GM18870 (cell line): ENCODE data around the gene BACH2.

Source experiments
- ATAC-seq: cut with Tn5 transposase; IDR thresholded peaks from one replicate; pipeline ENCODE4 v1.9.1; 2021; ENCODE audit warnings: moderate library complexity; ENCODE audit not compliant: unreplicated experiment

The BACH2 gene

GRCh38 chr6:90105506-90106170 lies 191.0 kb downstream of the BACH2 start:
- no peak for ATAC-seq

DNA sequence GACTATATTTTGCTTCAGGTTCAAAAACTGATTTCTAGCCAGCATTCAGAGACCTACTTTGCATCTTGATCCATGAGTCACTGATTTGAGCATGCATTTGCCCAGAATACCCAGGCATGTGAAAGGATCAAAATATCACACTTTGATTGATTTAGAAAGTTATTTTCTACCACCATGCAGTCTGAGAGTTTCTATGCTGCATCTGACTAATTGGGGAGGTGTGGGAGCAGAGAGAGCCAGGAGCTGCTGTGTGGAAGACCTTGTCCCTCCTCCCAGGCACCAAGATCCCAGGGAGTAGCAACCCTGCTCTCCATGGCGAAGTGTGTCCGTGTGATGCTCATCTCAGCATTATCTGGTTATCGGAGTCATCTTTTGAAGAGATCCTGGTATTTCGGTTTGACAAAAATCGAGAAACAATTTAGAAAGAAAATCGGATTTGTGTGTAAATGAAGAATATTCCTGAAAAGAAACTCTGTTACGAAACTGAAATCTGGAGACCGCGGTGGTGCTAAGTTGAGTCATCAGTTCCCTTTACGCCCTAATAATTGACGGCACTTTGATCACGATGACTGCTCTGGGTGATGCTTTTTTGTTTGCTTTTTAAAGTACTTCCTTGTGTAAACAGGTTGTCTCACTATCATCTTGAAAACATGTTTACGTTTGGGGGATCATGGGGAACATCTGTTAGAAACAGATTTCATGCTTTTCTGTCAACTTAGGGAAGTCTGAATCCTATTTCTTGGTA lies 193.4 kb downstream of the BACH2 start:
- peak; percentile 78 for ATAC-seq

DNA sequence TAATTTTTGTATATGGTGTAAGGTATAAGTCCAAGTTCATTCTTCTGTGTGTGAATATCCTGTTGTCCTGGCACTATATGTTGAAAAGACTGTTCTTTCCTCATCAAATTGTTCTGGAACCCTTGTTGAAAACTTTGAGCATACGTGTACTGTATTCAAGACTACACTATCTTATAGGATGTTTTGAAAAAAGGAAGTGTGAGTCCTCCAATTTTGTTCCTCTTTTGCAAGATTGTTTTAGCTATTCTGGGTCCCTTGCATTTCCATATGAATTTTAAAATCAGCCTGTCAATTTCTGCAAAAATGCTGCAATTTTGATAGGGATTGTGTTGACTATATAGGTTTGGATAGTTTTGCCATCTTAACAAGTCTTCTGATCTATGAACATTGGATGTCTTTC lies 195.2 kb downstream of the BACH2 start:
- ATAC-seq = no peak

DNA sequence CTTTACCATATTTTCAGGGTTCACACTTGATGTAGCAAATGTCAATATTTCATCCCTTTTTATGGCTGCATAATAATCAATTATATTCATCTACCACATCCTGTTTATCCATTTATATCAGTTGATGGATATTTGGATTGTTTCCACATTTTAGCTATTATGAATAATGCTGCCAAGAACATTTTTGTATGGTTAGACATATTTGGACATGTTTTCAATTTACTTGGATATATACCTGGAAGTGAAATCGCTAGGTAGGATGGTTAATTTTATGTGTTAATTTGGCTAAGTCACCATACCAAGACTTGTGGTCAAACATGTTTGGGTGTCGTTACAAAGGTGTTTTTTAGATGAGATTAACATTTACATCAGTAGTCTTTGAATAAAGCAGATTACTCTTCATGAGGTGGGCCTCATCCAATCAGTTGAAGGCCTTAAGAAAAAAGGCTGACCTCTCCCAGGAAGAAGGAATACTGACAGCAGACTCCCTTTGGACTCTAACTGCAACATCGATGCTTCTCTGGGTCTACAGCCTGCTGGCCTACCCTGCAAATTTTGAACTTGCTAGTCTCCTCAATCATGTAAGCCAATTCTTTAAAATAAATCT lies 196.5 kb downstream of the BACH2 start:
- ATAC-seq = no peak

- ATAC-seq = no peak
Measured at GRCh38 chr6:90098627-90099026, 198.0 kb downstream of the BACH2 start.

DNA sequence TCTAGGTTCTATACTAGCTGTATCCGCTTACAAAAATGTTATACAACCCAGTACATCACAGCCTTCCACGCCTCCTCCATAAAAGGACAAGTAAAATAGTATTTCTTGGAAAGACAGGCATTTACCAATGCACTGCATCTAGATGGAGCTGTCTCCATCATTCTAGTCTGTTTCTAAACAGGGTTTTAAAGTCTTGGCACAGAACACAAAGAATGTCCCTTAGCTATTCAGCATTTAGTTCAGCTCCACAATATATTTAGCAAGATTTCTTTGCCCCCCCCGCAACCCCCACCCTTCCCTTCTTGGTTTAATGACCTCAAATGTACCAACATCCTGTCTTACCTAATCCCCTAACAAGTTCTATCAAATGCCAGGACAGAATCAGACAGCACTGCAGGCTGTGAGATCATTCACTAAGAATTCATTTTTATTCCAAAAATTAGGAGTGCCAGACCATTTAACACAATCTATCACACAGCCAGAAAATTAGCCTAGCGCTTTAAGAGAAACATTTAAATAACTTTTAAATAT lies 198.6 kb downstream of the BACH2 start:
- ATAC-seq = no peak

DNA sequence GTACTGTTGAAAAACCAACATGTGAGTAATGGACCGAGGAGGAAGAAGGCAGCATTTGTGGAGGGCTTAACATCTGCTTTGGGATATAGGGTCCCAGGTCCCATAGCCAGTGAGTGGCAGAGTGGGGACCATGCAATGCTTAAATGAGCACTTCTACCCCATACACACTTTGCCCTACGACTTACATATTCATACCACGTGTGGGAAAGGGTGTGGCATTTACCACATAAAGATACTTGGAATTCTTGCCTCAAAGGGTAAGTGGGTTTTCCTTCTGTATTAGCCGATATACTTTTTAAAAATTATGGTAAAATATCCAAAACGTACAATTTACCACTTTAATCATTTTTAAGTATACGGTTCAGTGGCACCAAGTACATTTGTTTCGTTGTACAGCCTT lies 199.3 kb downstream of the BACH2 start:
- ATAC-seq = no peak

DNA sequence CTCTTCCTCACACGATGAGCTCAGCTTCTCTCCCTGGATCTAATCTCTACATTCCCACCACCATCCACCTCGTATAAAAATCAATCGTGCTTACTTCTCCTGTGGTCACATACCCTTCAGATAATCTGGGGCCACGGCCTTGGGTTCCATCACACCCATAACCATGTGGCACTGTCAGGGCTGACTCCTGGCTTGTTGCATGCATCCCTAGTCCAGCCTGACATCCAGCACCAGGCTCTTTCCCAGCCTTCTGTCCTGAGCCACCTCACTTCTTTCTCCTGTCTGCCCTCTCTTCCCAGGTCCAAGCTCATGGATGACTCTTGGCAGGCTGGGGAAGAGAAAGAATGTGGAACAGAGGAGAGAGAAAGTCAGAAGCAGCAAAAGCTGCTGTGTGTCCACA lies 199.8 kb downstream of the BACH2 start:
- no peak for ATAC-seq

DNA sequence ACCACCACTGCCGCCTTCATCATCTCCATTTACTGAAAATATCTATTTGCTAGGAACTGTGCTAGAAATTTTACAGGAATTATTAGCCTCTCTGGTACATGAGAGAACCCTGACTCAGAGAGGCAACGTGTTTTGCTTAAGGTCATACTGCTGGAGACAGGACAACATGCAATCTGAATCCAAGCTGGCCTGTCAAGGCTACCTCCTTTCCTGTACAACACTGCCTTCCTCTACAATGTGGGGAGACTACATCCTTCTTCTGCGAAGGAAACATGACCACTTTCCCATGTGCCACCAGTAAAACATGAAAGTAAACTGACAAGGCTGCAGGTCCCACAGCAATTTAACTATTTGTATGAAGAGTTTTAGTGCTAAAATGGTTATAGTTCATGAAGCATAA lies 200.9 kb downstream of the BACH2 start:
- no peak for ATAC-seq

GRCh38 chr6:90095145-90095544 lies 201.5 kb downstream of the BACH2 start:
- no peak for ATAC-seq

DNA sequence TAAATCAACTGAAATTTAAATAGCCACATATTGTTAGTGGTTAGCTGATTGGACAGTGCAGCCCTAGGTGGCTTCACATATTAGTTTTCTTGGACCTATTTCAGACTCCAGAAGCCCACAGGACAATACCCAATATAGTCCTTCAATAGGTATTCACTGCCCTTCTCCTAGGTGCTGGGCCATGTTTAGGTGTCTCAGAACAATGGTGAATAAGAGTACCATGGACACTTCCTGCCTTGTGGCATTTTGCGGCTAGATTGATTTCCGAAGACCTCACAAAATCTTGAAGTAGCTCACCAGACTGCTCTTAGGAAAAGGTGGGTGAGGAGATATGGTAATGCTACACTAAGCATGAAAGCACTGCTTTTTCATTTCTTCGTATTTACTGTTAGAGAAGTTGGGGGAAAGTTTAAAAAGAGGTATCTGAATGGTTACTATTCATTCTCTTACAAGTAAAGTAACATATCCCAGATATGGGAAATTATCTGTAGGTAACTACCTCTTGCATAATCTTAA lies 203.0 kb downstream of the BACH2 start:
- no peak for ATAC-seq

DNA sequence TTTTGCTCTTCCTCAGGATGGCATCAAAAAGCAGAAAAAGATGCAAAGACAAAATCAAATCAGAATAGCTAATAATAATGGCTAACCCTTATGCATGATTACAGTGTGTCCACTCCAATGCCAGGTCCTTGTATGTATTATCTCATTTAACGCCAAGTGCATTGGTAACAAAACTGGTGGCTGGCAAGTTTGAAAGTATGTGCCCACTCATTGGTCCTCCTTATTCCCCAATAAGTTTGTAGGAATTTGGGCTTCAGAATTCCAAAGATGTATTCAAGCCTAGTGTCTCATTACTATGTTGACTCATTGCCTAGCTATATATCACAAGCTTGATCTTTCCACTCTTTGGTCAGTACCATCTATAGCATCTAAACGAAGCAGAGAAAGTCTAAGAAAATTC lies 205.8 kb downstream of the BACH2 start:
- no peak for ATAC-seq

GRCh38 chr6:90088009-90088408 lies 208.6 kb downstream of the BACH2 start:
- no peak for ATAC-seq

DNA sequence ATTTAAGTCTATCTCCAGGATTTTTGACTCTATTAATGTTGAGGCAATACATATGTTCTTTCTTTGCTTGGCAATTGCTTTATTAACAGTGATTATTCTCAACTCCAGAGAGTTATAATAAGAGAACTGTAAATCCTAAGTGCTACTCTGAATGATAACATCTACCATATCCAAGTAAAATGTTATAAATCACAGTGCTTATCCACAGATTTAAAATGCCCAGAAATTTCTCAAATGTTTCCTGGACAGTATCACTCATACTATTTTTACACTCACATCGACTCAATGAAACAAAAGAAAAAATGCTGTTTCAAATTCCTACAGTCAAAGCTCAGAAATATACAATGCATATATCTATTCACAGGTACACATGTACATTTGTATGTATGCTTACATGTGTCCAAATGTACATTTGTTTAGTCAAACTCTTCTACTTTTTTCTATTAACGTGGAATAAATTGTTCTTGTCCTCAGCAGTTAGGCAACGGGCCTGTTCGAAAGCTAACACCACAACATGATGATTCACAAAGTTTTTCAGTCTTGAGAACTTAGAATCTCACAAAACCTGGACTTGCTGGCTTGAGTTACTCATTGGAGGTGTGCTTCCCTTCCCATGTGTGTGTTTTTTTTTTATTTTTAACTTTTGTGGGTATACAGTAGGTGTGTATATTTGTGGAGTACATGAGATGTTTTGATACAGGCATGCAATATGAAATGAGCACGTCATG lies 209.4 kb downstream of the BACH2 start:
- no peak for ATAC-seq

GRCh38 chr6:90086517-90086916 lies 210.1 kb downstream of the BACH2 start:
- ATAC-seq = no peak

DNA sequence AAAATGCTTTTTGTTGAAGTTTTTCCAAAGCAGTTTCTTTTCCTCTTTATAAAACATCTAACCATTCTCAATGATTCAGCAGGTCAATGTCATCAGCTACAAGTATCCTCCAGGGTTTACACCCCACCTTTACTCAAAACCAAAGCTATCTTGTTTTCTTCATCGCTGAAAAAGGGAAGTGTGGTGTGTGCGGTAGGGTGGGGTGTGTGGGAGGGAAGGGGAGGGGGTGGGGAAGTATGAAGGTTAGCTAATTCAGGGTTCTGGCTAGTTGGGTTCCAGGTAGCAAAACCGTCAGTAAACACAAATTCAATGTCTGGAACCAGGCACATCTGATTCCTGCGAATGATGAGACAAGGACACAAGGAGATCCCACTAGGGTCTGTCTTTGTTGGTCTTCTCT lies 212.8 kb downstream of the BACH2 start:
- no peak for ATAC-seq

DNA sequence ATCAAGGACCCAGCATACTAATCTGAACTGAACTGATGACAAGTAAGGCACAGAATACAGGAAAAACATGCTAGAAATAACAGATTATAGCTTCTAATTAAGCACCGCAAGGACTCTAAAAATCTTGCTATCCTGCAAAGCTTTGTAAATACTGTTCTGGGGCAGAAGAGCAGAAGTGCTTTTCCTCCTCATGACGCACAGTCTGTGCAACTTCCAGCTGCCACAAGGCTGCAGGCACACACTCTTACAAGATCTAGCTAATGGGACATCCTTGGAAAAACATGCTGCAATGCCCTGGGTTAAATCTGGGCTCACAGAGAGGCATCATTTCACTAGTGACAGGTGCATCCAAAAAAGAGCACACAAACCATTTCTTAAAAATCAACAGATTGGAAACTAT lies 213.8 kb downstream of the BACH2 start:
- ATAC-seq = no peak

- ATAC-seq = peak; percentile 95
Measured at GRCh38 chr6:90080876-90081481, 215.7 kb downstream of the BACH2 start.

DNA sequence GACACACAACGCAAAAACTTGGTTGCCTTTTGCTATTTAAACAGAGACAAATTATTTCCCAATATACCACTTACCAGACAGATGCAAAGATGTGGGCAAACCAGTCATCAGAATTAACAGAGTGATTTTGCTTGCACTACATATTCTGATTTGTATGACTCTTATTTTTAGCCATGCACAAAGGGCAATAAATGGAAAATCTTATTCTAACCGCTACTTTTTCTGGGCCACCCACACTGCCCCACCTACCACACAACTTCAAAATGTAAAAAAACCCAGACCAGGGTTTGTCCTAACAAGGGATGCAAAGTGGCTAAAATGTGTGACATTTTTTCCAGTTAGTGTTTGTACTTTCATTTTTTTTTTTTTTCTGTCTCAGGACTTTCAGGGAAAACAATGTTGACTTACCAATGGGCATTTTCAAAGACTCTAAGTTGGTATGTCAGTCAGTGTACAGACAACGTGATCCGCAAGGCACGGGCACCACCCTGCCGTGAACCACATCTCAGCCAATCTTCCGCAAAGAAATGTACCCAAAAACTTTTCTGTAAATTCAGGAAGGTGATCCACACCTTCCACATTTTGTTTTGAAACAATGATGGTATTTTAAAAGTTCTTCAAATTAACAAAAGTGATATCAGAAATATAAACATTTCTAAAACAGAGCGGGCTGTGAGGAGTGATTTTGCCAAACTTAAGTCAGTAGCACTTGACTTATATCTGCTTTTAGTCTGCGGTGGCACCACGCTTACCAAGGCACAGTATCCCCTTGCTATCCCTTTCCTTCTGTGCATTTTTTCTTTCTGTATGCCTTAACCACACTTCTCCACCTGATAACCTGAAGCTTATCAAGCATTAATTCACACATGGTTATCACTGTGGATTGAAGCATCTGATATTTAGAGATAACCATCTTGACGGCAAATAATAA lies 216.8 kb downstream of the BACH2 start:
- ATAC-seq = no peak
